Fibroblast of skin of left biceps (primary cell): Measurements from ENCODE around the gene FBXO38.
A peak's percentile ranks its signal among the peaks of the same experiment; 100 is the strongest.

Experiments
- DNase-seq, 2 experiments: peaks; one replicate each; pipeline ENCODE4 v3.0.0-alpha.2; 2013; ENCODE audit warnings: low read depth in 2 of 2

The FBXO38 gene, protein sequence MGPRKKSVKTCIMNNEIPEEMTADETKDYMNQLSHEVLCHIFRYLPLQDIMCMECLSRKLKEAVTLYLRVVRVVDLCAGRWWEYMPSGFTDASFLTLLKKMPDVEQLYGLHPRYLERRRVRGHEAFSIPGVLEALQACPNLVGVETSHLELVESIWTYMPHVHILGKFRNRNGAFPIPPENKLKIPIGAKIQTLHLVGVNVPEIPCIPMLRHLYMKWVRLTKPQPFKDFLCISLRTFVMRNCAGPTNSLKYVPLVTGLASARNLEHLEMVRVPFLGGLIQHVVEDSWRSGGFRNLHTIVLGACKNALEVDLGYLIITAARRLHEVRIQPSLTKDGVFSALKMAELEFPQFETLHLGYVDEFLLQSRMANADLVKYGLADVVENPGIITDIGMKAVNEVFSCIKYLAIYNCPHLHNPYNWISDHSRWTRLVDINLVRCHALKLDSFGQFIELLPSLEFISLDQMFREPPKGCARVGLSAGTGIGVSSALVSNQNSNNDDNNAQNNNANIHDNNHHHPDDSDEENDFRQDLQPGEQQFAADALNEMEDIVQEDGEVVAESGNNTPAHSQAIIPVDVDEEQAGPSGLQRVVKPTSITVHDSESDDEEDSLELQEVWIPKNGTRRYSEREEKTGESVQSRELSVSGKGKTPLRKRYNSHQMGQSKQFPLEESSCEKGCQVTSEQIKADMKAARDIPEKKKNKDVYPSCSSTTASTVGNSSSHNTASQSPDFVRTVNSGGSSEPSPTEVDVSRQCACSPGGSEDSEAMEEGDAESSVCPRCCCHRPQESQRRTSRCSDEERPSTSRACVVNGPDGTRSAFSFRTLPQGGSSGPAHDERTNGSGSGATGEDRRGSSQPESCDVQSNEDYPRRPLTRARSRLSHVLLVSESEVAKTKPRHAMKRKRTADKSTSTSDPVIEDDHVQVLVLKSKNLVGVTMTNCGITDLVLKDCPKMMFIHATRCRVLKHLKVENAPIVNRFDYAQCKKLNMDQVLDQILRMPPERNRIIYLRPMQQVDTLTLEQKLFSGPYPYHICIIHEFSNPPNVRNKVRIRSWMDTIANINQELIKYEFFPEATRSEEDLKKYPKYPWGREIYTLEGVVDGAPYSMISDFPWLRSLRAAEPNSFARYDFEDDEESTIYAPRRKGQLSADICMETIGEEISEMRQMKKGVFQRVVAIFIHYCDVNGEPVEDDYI

DNA sequence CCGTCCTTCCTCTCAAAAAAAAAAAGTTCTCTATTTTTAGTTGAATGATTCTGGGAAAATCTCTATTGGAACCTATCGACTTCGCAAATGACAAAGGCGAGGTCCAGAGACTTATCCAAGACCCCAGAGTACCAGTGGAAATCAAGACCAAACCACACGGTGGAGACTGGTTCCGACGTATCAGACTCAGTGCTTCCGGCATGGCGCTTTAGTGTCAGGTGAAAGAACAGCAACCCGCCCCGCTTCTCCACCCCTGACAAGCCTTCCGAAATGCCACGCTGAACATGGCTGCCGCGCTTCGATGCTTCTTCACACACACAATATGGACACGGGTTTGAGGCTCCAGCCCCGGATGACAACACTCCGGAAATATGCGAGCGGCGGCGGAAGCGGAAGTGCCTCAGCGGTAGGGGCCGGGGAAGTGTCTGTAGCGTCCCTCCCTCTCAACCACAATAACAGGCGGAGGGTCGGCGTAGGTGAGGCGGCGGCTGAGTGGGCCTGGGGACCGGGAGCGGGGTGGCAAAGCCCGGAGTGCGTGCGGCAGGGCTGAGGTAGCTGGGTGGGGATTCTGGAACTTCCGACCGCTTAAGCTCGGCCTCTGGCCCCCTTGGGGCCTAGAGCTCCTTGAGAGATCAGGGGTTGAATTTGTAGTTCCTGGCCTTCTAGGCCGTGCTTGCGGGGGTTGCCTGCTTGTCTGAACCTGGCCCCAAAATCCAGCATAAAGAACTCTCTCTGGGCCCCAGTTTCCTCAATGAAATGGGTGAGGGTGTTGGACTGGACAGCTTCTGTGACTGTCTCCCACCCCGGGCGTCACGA is at the start of gene FBXO38:
TSS of gene FBXO38 (plus strand) at position 395 of the 816 bp plus-strand sequence. CDS start 10,819 bp downstream, outside the sequence.
- peak; percentile 84 to 87 for DNase-seq

- DNase-seq: no peak
Measured at GRCh38 chr5:148335259-148335658, 48.5 kb upstream of the FBXO38 start, which contains the start of gene SPINK9. Gene SPINK9, plus strand, starts transcription at chr5:148335559. Its CDS starts 55 bp downstream, at chr5:148335614.

DNA sequence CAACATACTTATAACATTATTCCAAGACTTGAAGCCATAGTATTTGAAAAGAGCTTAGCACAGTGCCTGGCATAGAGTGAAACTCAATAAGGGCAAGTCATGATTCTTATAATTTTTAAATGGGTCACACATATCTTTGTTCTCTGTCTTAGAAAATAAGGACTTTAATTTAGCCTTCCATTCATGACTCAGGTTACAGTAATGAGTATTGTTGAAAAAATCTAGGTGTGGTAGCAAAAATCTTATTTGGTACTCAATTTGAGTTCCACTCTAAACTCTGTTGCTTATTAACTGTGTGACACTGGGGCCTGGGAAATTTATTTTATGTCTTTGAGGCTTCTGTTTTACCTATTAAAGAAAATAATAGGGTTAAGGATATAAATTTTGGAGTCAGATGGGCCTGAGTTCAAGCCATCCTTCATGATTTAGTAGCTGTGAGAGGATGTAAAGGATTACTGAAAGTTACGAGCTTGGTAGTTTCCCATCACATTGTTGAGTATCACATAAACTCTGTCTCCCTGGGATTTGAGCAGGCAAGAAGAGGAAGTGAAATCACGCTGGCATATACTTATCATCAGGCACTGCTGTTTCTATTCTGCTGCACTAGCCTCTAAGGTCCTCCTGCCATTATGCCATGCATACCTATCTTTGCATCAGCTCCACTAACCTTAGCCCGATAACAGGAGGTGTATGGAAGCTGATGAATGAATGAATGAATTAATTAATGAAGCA is 46.9 kb upstream of the FBXO38 start:
- DNase-seq: no peak

GRCh38 chr5:148342371-148343045 is 41.2 kb upstream of the FBXO38 start:
- DNase-seq: no peak

DNA sequence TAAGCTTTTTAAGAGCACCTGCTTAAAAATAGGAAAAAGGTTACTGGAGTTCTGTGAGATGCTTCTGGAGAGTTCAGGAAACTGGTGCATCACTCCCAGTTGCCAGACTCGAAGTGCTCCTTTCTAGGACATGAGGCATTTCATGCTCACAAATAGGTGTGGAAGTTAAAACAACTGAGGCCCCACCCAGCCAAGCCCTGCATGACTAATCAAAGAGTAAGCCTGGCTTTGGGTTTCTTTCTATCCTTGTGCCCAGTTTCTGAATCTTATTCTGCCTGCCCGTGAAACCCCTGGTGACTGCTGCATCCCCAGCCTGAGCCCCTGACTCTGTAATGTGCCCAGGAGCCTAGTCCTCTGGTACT is 40.7 kb upstream of the FBXO38 start:
- DNase-seq: no peak

DNA sequence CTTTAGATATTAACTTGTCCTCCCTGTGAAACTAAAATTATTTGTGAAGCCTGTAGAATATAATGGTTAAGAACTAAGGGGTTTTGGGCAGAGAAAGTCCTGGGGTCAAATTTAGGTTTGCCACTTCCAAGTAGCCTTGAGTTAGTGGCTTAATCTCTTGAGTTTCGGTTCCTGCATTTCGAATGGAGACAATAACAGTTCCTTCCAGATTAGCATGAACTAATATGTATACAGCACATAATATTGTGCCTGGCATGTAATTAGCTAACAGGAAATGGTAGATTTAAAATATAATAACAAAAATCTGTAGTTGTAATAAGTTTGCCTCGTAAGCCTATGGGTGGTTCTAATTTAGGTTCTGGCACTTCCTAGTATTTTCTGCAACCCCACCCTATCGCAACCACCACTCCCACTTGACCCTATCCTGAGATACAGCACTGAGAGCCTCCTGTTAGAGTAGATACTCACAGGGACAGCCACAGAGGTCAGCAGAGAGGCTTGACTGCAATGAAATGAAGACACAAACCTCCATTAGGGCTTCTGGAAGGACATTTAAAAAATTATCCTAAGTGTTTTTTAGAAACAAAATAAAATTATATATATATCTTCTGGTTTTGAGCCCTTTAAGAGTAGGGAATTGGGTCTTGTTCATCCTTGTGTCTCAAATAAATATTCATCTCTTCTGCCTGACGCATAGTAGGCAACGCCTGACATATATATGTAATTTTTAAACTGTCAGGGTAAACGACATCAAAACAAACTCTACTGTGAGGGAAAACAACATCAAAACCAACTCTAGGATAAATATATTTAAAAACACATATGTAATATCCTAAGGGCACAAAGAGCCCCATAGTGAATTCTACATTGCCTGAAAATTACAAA is 39.9 kb upstream of the FBXO38 start:
- no peak for DNase-seq

DNA sequence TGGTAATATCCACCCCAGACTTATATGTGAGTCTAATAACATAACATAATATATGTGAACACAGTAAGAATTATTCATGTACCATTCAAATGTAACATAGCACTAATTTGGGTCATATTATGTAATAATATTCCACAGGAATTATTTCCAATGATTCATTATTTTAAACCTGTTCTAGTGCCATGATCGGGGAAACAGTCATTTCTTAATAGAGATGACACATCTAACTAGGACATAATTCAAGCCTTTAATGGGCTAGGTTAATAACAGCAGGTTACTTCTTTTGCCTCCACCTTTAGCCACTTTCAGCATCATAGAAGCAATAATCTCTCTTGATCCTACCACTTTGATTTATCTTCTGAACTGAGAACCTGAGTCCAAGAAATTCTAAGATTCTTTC is 36.1 kb upstream of the FBXO38 start:
- DNase-seq: no peak

- DNase-seq: no peak
Measured at GRCh38 chr5:148352696-148353095, 31.1 kb upstream of the FBXO38 start.

DNA sequence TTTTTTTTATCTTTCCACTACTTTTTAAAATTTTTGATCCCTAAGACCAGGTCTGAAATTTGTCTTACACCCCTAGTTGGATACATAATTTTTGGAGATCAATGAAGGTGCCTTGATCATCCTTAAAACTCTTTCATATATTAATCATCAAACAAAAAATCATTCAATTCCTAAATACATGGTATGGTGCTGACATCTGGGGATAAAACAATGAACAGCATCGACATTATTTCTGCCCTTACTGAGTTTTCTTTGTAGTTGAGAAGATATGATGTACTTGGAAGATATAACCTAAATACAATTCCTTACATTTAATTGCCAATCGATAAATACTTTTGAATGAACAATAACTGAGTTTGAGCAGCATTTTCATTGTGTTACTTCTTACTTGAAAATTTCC is 30.1 kb upstream of the FBXO38 start:
- no peak for DNase-seq

GRCh38 chr5:148364343-148364742 is 19.4 kb upstream of the FBXO38 start:
- DNase-seq: no peak

- no peak for DNase-seq
Measured at GRCh38 chr5:148368299-148368698, 15.5 kb upstream of the FBXO38 start.

DNA sequence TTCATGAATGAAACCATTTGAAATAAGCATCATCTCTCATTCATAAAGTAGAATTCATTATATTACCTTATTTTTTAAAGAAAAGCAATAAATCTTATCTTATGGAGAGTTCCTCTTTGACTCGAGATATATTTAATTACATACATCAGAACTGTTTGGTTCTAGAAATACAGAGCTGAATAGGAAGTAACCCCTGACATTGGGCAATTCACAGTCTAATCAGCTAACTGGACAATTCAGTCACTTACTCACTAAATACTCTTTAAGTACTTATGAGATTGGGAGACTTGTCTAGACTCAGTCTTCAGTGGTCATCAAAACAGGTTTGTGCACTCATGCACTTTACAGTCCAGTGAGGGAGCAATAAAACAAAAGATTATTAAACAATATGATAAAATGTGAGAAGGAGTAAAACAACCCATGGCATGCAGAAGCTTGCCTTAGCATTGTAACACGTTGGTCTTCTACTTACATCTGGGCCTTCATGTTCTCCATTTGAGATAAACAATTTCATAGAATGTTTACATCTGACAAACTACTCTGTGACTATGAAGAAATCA is 11.5 kb upstream of the FBXO38 start:
- DNase-seq: no peak

DNA sequence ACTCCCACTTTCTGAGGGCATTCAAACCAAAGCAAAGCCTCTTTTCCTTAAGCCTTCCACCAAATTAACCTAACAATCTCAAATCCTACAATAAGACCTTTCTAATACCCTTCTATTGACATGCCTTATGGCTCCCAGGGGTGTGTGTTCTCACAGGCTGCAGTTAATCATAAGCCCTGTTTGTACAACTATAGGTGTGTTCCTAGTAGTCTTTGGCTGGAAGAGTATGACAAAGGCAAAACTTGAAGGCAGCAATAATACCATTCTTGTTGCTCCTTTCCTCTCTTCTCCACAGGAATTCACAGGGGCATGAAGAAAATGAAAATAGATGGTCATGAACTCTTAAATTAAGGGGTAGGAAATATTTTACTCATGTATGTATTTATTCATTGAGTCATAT is 10.9 kb upstream of the FBXO38 start:
- no peak for DNase-seq

DNA sequence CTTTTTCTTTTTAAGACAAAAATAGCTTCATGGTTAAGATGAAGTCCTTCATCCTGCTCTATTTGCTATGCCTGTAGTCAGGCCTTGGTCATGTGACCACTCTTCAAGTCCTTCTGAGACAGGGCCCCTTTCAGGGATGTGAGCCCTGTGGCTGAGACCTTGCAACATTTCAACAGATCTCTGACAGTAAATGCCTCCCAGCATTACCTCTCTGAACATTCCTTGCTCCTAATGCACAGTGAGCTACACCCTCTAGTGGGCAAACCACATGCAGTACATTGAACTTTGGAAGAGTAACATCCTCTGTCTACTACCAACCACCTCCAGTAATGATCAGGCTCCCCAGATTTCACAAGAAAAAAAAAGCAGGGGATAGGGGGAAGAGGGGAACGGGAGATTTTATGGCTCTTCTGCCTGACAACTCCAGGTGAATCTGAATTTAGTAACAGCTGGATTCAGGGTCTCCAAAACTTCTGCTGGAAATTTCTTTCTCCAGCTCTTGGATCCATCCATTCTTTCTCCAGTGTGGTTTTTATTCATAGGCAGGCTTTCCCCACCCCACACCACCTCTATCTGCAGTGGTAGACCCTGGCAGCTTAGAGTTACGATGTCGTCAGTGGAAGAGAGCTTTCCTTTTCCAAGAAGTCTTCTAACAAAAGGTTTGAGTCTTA is 8.9 kb upstream of the FBXO38 start:
- peak; percentile 18 to 21 for DNase-seq

- DNase-seq: no peak
Measured at GRCh38 chr5:148376198-148376597, 7.6 kb upstream of the FBXO38 start.

DNA sequence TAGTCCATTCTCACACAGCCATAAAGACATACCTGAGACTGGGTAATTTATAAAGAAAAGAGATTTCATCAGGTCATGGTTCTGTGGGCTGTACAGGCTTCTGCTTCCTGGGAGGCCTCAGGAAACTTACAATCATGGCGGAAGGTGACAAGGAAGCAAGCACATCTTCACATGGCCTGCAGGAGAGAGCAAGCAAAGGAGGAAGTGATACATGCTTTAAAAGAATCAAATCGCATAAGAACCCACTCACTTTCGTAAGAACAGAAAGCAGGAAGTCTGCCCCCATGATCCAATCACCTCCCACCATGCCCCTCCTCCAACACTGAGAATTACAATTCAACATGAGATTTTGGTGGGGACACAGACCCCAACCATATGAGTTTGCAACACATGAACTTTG is 5.1 kb upstream of the FBXO38 start:
- DNase-seq: no peak

GRCh38 chr5:148379340-148379739 is 4.4 kb upstream of the FBXO38 start:
- no peak for DNase-seq

DNA sequence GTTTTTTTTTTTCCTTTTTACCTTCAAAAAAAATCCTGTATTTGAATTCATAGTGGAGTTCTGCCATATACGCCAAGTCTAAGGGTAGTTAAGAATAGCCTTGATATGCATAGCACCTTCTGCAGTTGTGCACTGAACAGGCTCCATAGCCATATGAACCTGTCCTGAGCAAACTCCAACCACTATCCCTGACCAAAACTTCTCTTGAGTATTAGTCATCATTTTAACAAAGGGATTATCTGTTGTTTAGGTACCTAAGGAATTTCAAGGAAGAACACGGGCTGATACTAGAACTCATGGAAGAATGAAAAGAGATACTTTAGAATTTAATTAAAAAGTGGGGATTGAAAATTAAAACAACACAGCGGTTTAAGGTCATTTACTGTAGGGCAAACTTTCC is 1.9 kb upstream of the FBXO38 start:
- DNase-seq: no peak
